Activated naive CD4-positive, alpha-beta T cell treated with anti-CD3 and anti-CD28 coated beads, Interleukin-2, amount 10 ng/mL, durations not matched to agents 5 hours and 36 hours (primary cell): Measurements from ENCODE around the gene CPXM2. TPM values are rescaled to one million over a fixed set of nuclear protein-coding genes. Genes with fewer than 3 reads are reported as not detected.

Experiments
- total RNA-seq, 2 experiments: library from RNA; stranded (reverse); gene quantifications; one replicate each; pipeline ENCODE4 v1.2.3, GENCODE V29; 2021

CPXM2 gene
- total RNA-seq, result not detected

DNA sequence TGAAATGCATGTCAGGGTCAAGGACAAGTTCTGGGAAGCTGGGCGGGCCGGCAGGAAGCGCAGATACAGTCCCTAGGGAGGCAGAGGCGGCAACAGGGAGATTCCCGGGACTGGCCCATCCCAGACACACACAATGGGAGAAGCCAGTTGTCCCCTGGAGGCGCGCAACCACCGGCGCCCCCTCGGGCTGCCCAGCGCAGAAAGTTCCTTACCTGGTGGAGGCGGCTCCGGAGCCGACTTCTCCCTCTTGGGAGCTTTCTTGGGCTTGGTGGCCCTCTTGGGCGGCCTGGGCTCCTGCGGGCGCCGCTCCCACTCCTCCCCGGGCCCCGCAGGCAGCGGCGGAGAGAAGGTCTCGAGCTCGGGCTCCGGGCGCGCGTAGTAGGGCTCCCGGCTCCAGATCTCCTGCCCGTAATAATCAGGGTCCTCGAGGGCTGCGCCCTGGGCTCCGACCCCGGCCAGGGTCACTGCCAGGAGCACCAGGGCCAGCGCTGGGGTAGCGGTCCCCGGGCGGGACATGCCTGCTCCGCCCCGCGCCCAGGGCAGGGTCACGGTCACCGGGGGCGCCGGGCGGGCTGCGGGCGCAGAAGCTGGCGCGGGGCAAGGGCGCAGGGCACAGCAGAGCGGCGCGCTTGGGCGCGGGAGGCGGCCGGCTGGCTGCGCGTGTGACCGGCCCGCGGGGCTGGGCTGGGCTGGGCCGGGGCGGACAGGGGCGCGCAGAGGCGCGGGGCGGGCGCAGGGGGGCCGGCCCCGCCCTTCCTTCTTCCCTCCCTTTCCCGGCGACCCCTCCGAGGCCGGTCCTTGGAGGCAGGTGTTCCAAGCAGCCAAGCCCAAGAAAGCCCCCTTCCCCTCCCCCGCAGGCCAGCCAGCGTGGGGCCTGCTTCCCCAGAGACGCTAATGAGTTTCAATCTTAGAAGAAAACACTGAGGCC is at the start of gene CPXM2:
Gene CPXM2, minus strand, starts transcription at position 664 of the 928 bp plus-strand sequence. Its CDS starts 148 bp downstream, at position 516.

Other genes starting within 250 kb of the CPXM2 start
- gene GPR26, start 225.5 kb downstream of the CPXM2 start, total RNA-seq, result not detected
- under 1 TPM; 0.14 to 0.18 TPM for gene CHST15, start 201.8 kb upstream of the CPXM2 start, total RNA-seq